ENCODE measurements around the gene MAN1C1. TPM values are rescaled to one million over a fixed set of nuclear protein-coding genes. Genes with fewer than 3 reads are reported as not detected.

The MAN1C1 gene
- total RNA-seq, 1 donor from 2014 or later = 6.8 TPM

DNA sequence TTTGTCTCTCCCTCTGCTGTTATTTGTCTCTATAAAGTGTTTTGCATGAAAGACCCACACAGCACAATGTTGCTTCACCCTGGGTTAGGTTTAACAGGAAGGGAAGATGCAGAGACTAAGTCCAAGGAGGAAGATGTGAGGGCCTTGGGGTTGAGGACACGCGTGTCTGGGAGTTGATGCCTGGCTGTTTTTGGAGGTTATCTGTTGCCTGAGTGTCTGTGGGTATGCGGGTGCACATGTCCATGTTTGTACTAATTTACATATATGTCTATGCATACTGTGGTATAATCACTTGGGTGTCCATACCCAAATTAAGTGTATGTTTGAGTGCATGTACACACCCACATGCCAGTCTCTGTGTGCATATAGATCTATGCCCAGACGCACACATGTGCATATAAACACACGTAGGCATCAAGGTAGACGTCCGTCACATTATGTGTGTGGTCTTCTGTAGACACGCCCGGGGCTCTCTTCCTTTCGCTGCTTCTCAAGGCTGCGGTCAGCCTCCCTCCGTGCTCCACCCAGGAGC lies 962 bp upstream of the MAN1C1 start:
- Mint-ChIP-seq H3K27me3 (ENCODE audit: insufficient read depth, low read depth) (peaks cover 40% of the 10 kb centered on the region), H3K36me3 (no peaks in the 10 kb centered on the region), H3K27ac (no peak overlapping the region), H3K9me3 (no peaks in the 10 kb centered on the region), H3K4me3 (peak overlapping the region; percentile 83), H3K4me1 (peaks cover 30% of the 10 kb centered on the region)
- H3K36me3 ChIP-seq = no peaks in the 10 kb centered on the region
- H3K27ac ChIP-seq = no peak overlapping the region
- no peak overlapping the region for H3K9ac ChIP-seq
- no peak for DNase-seq (ENCODE audit: low spot score)
- no peaks in the 10 kb centered on the region for H3K9me3 ChIP-seq (ENCODE audit: low read depth)
- peak overlapping the region; percentile 86 for H3K4me2 ChIP-seq
- peaks cover 8% of the 10 kb centered on the region for H4K20me1 ChIP-seq (ENCODE audit: low read depth)
- H2AFZ ChIP-seq (replicated peaks) = peak overlapping the region; percentile 74
- H3K79me2 ChIP-seq (ENCODE audit: low read depth) = no peaks in the 10 kb centered on the region
- H3K4me3 ChIP-seq = peak overlapping the region; percentile 56
- no peak for TF ChIP-seq EZH2phosphoT487 (IDR thresholded peaks at IDR 0.05)
- no peak for TF ChIP-seq EZH2 (IDR thresholded peaks at IDR 0.05)
- TF ChIP-seq, protein P1, sequence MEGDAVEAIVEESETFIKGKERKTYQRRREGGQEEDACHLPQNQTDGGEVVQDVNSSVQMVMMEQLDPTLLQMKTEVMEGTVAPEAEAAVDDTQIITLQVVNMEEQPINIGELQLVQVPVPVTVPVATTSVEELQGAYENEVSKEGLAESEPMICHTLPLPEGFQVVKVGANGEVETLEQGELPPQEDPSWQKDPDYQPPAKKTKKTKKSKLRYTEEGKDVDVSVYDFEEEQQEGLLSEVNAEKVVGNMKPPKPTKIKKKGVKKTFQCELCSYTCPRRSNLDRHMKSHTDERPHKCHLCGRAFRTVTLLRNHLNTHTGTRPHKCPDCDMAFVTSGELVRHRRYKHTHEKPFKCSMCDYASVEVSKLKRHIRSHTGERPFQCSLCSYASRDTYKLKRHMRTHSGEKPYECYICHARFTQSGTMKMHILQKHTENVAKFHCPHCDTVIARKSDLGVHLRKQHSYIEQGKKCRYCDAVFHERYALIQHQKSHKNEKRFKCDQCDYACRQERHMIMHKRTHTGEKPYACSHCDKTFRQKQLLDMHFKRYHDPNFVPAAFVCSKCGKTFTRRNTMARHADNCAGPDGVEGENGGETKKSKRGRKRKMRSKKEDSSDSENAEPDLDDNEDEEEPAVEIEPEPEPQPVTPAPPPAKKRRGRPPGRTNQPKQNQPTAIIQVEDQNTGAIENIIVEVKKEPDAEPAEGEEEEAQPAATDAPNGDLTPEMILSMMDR (IDR thresholded peaks at IDR 0.05) = no peak
- peaks cover 72% of the 10 kb centered on the region for H3K27me3 ChIP-seq
- H3F3A ChIP-seq (ENCODE audit: low read depth) = peaks cover 26% of the 10 kb centered on the region
- peaks cover 22% of the 10 kb centered on the region for H3K4me1 ChIP-seq

DNA sequence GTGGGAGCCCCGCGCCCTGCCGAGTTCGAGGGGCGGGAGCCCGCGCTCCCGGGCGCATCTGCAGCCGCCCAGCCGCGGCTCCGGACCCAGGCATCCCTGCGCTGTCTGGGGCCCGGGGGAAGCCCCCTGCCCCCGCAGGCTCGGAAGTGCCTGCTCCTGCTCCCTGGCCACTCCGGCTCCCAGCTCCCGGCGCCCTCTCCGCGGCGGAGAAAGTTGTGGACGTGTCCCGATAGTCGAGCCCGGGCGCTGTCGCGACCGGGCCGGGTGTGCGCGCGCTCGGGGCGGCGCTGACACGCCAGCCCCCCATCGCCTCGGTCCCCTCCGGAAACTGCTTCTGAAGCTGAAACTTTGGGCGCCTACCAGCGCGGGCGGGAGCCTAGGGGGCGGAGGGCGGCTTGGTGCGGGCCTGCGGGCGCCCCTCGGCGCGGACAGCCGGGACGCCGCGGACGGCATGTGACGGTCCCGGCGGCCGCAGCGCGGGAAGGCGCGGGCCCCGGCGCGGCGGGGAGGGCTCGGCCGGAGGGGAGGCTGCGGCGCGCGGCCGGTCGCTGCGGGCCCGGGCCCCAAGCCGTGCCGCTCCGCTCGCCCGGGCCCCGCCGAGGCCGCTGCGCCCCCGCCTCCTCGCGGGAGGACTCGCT lies 515 bp downstream of the MAN1C1 start:
- H3K4me3 ChIP-seq = peak overlapping the region; percentile 82
- TF ChIP-seq EZH2phosphoT487 (IDR thresholded peaks at IDR 0.05) = no peak
- TF ChIP-seq, protein P1 (IDR thresholded peaks at IDR 0.05) = no peak
- no peaks in the 10 kb centered on the region for H3K36me3 Mint-ChIP-seq
- no peaks in the 10 kb centered on the region for H3K9me3 ChIP-seq (ENCODE audit: low read depth)
- H3K27ac ChIP-seq = no peak overlapping the region
- peaks cover 8% of the 10 kb centered on the region for H4K20me1 ChIP-seq (ENCODE audit: low read depth)
- no peaks in the 10 kb centered on the region for H3K9me3 Mint-ChIP-seq
- peaks cover 22% of the 10 kb centered on the region for H3K4me1 ChIP-seq
- H3K27me3 Mint-ChIP-seq (ENCODE audit: insufficient read depth, low read depth) = peaks cover 29% of the 10 kb centered on the region
- H3K79me2 ChIP-seq (ENCODE audit: low read depth) = no peaks in the 10 kb centered on the region
- H3K36me3 ChIP-seq = no peaks in the 10 kb centered on the region
- peaks cover 26% of the 10 kb centered on the region for H3F3A ChIP-seq (ENCODE audit: low read depth)
- H3K4me3 Mint-ChIP-seq = peak overlapping the region; percentile 78
- peak overlapping the region; percentile 98 for H3K4me2 ChIP-seq
- DNase-seq (ENCODE audit: low spot score) = peak; percentile 52
- peak overlapping the region; percentile 85 for H2AFZ ChIP-seq (replicated peaks)
- H3K27me3 ChIP-seq = peaks cover 58% of the 10 kb centered on the region
- no peak overlapping the region for H3K27ac Mint-ChIP-seq
- H3K9ac ChIP-seq = peak overlapping the region; percentile 39
- peaks cover 30% of the 10 kb centered on the region for H3K4me1 Mint-ChIP-seq

DNA sequence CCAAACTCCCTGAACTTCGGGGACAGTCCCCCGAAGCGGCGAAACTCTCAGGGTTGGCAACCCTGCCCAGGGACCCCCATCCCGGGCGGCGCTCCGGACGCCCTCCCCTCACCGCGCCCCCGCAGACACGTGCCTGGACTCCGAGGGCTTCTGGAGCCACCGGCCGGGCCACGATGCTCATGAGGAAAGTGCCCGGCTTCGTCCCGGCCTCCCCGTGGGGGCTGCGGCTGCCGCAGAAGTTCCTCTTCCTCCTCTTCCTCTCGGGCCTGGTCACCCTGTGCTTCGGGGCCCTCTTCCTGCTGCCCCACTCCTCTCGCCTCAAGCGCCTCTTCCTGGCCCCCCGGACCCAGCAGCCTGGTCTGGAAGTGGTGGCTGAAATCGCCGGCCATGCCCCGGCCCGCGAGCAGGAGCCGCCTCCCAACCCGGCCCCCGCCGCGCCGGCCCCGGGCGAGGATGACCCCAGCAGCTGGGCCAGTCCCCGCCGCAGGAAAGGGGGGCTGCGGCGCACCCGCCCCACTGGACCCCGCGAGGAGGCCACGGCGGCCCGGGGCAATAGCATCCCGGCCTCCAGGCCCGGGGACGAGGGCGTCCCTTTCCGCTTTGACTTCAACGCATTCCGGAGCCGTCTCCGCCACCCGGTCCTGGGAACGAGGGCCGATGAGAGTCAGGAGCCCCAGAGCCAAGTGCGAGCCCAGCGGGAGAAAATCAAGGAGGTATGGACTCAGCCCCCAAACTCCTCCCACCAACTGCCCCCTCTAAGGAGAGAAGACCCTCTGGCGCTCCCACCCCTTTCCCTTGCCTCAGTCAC lies 1.2 kb downstream of the MAN1C1 start:
- Histone ChIP-seq H3K4me2 (peak overlapping the region; percentile 98), H4K20me1 (ENCODE audit: low read depth) (peaks cover 8% of the 10 kb centered on the region), H3K4me3 (peak overlapping the region; percentile 58), H3F3A (ENCODE audit: low read depth) (peaks cover 26% of the 10 kb centered on the region), H3K9me3 (ENCODE audit: low read depth) (no peaks in the 10 kb centered on the region), H3K9ac (no peak overlapping the region), H3K4me1 (peaks cover 22% of the 10 kb centered on the region), H3K27ac (no peak overlapping the region), H3K27me3 (peaks cover 53% of the 10 kb centered on the region), H3K36me3 (no peaks in the 10 kb centered on the region), H3K79me2 (ENCODE audit: low read depth) (no peaks in the 10 kb centered on the region), H2AFZ (replicated peaks) (peak overlapping the region; percentile 62)
- Mint-ChIP-seq H3K27me3 (ENCODE audit: insufficient read depth, low read depth) (peaks cover 29% of the 10 kb centered on the region), H3K27ac (no peak overlapping the region), H3K4me3 (peak overlapping the region; percentile 86), H3K9me3 (no peaks in the 10 kb centered on the region), H3K36me3 (no peaks in the 10 kb centered on the region), H3K4me1 (peaks cover 30% of the 10 kb centered on the region)
- TF ChIP-seq EZH2 (IDR thresholded peaks at IDR 0.05) = peak; percentile 76
- TF ChIP-seq, protein P1 (IDR thresholded peaks at IDR 0.05) = no peak
- DNase-seq (ENCODE audit: low spot score) = peak; percentile 68

Data from neural progenitor cell (in vitro differentiated cells).